Gastroesophageal sphincter (tissue), 4 donors: ENCODE data around the gene CSNK1G3. TPM values are rescaled to one million over a fixed set of nuclear protein-coding genes. Genes with fewer than 3 reads are reported as not detected.

Experiments
- ATAC-seq: fragments of 150-250 bp; one replicate; pipeline ENCODE4 v1.9.1; 2016; ENCODE audit warnings: mild to moderate bottlenecking, moderate library complexity
- H3K27ac ChIP-seq, 4 donors: fragments of 200-600 bp; sonication (generic) in 3 of 4; 1 replicate in 3 of 4; 2 replicates in 1 of 4; pipeline ENCODE4 v1.5.1; 2016 to 2019
- H3K27me3 ChIP-seq: fragments of 200-600 bp; sonication (generic); one replicate; pipeline ENCODE4 v1.5.1; 2019
- H3K36me3 ChIP-seq, 2 donors: fragments of 200-600 bp; sonication (generic); one replicate each; pipeline ENCODE4 v1.5.1; 2019; ENCODE audit warnings: control low read depth in 1 of 2
- H3K4me1 ChIP-seq, 3 donors: fragments of 200-600 bp; sonication (generic); 1 replicate in 2 of 3; 2 replicates in 1 of 3; pipeline ENCODE4 v1.5.1; 2016 to 2019; ENCODE audit warnings: control low read depth in 2 of 3
- H3K4me3 ChIP-seq, 2 donors: fragments of 200-600 bp; sonication (generic); one replicate each; pipeline ENCODE4 v1.5.1; 2019; ENCODE audit warnings: mild to moderate bottlenecking in 1 of 2, moderate library complexity in 1 of 2
- H3K9me3 ChIP-seq, 3 donors: fragments of 200-600 bp; sonication (generic); one replicate each; pipeline ENCODE4 v1.5.1; 2017 to 2019; ENCODE audit warnings: control low read depth in 2 of 3
- EP300 ChIP-seq: sonication (generic); formaldehyde crosslinking; IDR thresholded peaks from one replicate; pipeline ENCODE4 v1.6.1; 2017; ENCODE audit warnings: antibody characterized with exemption, mild to moderate bottlenecking
- POLR2A ChIP-seq, 2 donors: fragments of 450-650 bp; IDR thresholded peaks; one replicate each; pipeline ENCODE4 v1.6.1; 2017; ENCODE audit warnings: antibody characterized with exemption in 2 of 2, mild to moderate bottlenecking in 2 of 2, moderate library complexity in 1 of 2
- POLR2AphosphoS5 ChIP-seq: sonication (generic); formaldehyde crosslinking; IDR thresholded peaks from one replicate; pipeline ENCODE4 v1.6.1; 2017; ENCODE audit warnings: antibody characterized with exemption
- WGBS, 2 donors: methylation state at CpG; one replicate each; pipeline ENCODE4 v1.1.5; 2018; ENCODE audit warnings: low coverage in 1 of 2; 5-methylcytosine and 5-hydroxymethylcytosine counted together
- total RNA-seq, 4 donors: library from RNA; depleted of rRNA; stranded (reverse); fragments of >200 nt; gene quantifications; one replicate each; pipeline ENCODE4 v1.1.0, GENCODE V29; 2016
- TF ChIP-seq, protein P1 (sequence below), 4 experiments: fragments of 200-600 bp in 2 of 4; fragments of 450-650 bp in 2 of 4; sonication (generic) in 1 of 4; IDR thresholded peaks; one replicate each; pipeline ENCODE4 v1.5.1; 2017 to 2019; ENCODE audit warnings: antibody characterized with exemption in 4 of 4, mild to moderate bottlenecking in 2 of 4, moderate library complexity in 2 of 4

CSNK1G3 gene
- total RNA-seq, 4 donors from 2014 or later: 42.8 to 65.0 (median 55.6) TPM

DNA sequence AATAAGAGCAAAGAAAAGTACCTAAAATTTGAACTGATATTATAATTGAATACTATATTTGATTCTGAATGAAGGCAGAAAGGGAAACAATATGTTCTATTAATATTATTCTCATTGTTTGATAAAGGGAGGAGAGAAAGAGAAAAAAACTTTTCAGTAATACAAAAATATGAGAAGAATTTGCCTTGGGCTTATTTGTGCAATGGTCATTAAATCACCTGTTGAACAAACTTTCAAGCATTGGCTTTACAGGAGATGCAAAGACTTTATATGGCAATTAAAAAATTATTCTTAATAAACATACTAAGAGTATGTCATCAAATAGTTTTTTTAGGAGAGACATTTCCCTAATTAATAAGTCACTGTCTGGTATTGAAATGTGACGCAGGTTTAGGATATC, 85.0 kb downstream of the CSNK1G3 start:
- TF ChIP-seq POLR2A (IDR thresholded peaks at IDR 0.05) (no peak), POLR2AphosphoS5 (no peak), EP300 (no peak)
- TF ChIP-seq, protein P1, sequence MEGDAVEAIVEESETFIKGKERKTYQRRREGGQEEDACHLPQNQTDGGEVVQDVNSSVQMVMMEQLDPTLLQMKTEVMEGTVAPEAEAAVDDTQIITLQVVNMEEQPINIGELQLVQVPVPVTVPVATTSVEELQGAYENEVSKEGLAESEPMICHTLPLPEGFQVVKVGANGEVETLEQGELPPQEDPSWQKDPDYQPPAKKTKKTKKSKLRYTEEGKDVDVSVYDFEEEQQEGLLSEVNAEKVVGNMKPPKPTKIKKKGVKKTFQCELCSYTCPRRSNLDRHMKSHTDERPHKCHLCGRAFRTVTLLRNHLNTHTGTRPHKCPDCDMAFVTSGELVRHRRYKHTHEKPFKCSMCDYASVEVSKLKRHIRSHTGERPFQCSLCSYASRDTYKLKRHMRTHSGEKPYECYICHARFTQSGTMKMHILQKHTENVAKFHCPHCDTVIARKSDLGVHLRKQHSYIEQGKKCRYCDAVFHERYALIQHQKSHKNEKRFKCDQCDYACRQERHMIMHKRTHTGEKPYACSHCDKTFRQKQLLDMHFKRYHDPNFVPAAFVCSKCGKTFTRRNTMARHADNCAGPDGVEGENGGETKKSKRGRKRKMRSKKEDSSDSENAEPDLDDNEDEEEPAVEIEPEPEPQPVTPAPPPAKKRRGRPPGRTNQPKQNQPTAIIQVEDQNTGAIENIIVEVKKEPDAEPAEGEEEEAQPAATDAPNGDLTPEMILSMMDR (IDR thresholded peaks at IDR 0.05): no peak
- peaks cover 0 to 23% of the 10 kb centered on the region in 2 donors for H3K36me3 ChIP-seq
- H3K27me3 ChIP-seq: no peaks in the 10 kb centered on the region
- no peak overlapping the region for H3K4me3 ChIP-seq
- no peaks in the 10 kb centered on the region for H3K4me1 ChIP-seq
- ATAC-seq: no peak
- H3K9me3 ChIP-seq: no peaks in the 10 kb centered on the region
- WGBS, 2 donors: 94 to 100% methylated on average over 1 of the region's 1 CpG
- no peak overlapping the region for H3K27ac ChIP-seq

DNA sequence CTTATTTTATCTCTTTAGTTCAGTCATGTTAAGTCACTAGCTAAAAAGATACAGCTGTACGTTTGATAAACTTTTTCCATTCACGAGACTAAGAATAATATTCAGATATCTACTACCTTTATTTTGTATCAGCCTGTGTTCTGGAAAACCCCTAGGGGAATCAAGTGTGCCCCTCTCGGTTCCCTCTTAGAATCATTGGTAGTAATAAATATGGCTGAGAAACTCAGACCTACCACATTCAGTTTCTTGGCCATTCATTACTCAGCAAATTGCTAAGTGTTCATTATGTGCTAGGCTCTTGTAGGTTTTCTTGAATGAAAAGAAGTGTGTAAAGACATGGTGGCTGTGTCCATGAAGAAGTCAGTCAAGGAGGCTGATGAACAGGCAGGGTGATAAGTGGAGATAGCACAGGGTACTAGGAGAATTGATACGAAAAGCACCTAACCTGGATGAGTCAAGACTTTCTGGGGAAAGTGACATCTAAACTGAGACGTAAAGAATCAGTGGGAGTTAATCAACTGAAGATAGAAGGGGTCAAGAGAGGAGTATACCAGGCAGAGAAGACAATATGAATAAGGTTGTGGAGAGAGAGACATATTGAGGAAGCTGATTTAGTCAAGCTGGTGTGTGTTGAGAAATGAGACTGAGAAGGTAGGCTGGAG, 86.2 kb downstream of the CSNK1G3 start:
- no peaks in the 10 kb centered on the region for H3K27me3 ChIP-seq
- TF ChIP-seq POLR2AphosphoS5 (no peak), EP300 (no peak), POLR2A (IDR thresholded peaks at IDR 0.05) (no peak)
- TF ChIP-seq, protein P1 (IDR thresholded peaks at IDR 0.05): no peak
- H3K9me3 ChIP-seq: no peaks in the 10 kb centered on the region
- no peak overlapping the region for H3K27ac ChIP-seq
- no peaks in the 10 kb centered on the region for H3K4me1 ChIP-seq
- no peak overlapping the region for H3K4me3 ChIP-seq
- no peak for ATAC-seq
- WGBS, 2 donors: 82 to 95% methylated on average over 4 to 5 of the region's 5 CpGs
- peaks cover 0 to 13% of the 10 kb centered on the region in 2 donors for H3K36me3 ChIP-seq

DNA sequence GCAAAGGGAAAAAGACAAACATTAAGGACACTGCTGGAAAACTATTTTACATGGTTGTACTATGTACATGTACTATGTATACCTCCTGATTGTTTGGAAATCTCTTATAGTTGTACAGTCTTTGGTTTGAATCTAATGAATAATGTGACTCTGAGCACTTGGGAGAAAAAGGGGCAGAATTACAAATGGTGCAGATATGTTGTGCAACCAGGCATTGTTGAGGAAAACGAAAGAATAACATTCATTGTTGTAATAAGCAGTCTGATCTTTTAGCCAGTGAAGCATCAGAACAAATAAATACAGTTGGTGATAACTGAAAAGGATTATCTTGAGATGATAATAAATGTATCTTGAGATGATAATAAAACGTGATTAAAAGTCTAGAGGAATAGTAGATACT, 87.2 kb downstream of the CSNK1G3 start:
- H3K27me3 ChIP-seq: no peaks in the 10 kb centered on the region
- H3K9me3 ChIP-seq: no peaks in the 10 kb centered on the region
- no peak overlapping the region for H3K4me3 ChIP-seq
- TF ChIP-seq, protein P1 (IDR thresholded peaks at IDR 0.05): no peak
- TF ChIP-seq EP300: no peak
- no peak for TF ChIP-seq POLR2A (IDR thresholded peaks at IDR 0.05)
- no peak for TF ChIP-seq POLR2AphosphoS5
- ATAC-seq: no peak
- no peak overlapping the region for H3K27ac ChIP-seq
- H3K4me1 ChIP-seq: no peaks in the 10 kb centered on the region
- 77 to 86% methylated on average over 2 of the region's 2 CpGs for WGBS, 2 donors
- peaks cover 0 to 8% of the 10 kb centered on the region in 2 donors for H3K36me3 ChIP-seq

DNA sequence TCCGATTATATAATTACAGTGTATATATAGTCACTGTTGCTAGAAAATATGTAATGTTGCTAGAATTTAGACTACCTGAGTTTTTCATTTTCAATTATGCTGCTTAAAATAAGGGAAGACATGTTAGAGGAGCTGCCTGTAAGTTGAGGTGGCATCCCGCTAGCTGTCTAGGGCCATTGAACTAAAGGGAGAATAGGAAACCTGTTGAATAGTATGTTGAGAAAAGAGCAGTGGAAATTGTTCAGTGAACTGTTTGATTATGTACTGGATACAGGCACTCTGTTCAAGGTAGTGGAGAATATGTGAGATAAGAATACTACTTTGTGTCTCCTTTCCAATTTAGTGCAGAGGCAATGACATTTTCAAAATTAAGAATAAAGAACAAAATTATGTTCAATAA, 89.6 kb downstream of the CSNK1G3 start:
- ATAC-seq: no peak
- H3K4me1 ChIP-seq: no peaks in the 10 kb centered on the region
- TF ChIP-seq POLR2A (IDR thresholded peaks at IDR 0.05) (no peak), EP300 (no peak), POLR2AphosphoS5 (no peak)
- TF ChIP-seq, protein P1 (IDR thresholded peaks at IDR 0.05): no peak
- H3K9me3 ChIP-seq: no peaks in the 10 kb centered on the region
- whole genome bisulfite sequencing, 2 donors: 96 to 97% methylated on average over 2 of the region's 2 CpGs
- H3K4me3 ChIP-seq: no peak overlapping the region
- H3K36me3 ChIP-seq: peaks cover 0 to 9% of the 10 kb centered on the region in 2 donors
- H3K27ac ChIP-seq: no peak overlapping the region
- H3K27me3 ChIP-seq: no peaks in the 10 kb centered on the region

DNA sequence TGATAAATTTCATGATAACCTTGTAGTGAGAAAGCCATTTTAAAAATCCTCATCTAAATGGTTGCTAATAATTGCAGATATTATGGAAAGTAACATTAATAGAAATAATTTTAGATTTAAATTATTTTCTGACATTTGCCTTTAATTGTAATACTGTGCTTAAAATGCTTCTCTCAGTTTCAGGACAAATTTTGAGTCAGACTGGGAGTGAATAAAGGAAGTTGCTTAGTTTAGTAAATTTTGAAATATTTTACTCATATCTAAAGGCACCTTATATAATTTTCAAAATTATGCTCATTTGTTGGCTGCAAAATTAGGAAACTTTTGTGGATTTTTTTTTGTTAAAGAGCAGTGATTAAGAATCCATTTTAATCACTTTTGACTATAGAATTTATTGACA, 93.8 kb downstream of the CSNK1G3 start:
- no peak overlapping the region for H3K4me3 ChIP-seq
- H3K27me3 ChIP-seq: no peaks in the 10 kb centered on the region
- H3K36me3 ChIP-seq: peaks cover 0 to 23% of the 10 kb centered on the region in 2 donors
- H3K27ac ChIP-seq: no peak overlapping the region
- peaks cover 0 to 4% (median 3%) of the 10 kb centered on the region in 3 donors for H3K4me1 ChIP-seq
- ATAC-seq: no peak
- H3K9me3 ChIP-seq: no peaks in the 10 kb centered on the region
- no peak for TF ChIP-seq EP300
